Parathyroid adenoma (tissue), 2 donors: ENCODE results near the gene UBE2D1.

Source experiments
- H2AFZ ChIP-seq: fragments of 300-600 bp; sonication (generic); one replicate; pipeline ENCODE4 v1.7.0; 2017; ENCODE audit warnings: antibody characterized with exemption, mild to moderate bottlenecking
- H3K27ac ChIP-seq: fragments of 300-600 bp; sonication (generic); one replicate; pipeline ENCODE4 v1.7.0; 2017
- H3K27me3 ChIP-seq: fragments of 300-600 bp; sonication (generic); one replicate; pipeline ENCODE4 v1.7.0; 2017; ENCODE audit warnings: low read length; ENCODE audit not compliant: control insufficient read depth, insufficient read depth
- H3K36me3 ChIP-seq: fragments of 300-600 bp; sonication (generic); one replicate; pipeline ENCODE4 v1.7.0; 2017; ENCODE audit warnings: low read length; ENCODE audit not compliant: control insufficient read depth, insufficient read depth
- H3K4me1 ChIP-seq: fragments of 300-600 bp; sonication (generic); one replicate; pipeline ENCODE4 v1.7.0; 2017; ENCODE audit warnings: control low read depth
- H3K4me2 ChIP-seq: fragments of 300-600 bp; sonication (generic); one replicate; pipeline ENCODE4 v1.7.0; 2017; ENCODE audit warnings: low read length
- H3K4me3 ChIP-seq: fragments of 300-600 bp; sonication (generic); one replicate; pipeline ENCODE4 v1.7.0; 2017; ENCODE audit warnings: low read depth, low read length
- H3K79me2 ChIP-seq: fragments of 300-600 bp; sonication (generic); one replicate; pipeline ENCODE4 v1.7.0; 2017; ENCODE audit warnings: control low read depth
- H3K9ac ChIP-seq: fragments of 300-600 bp; sonication (generic); one replicate; pipeline ENCODE4 v1.7.0; 2017; ENCODE audit warnings: mild to moderate bottlenecking
- H3K9me3 ChIP-seq: fragments of 300-600 bp; sonication (generic); one replicate; pipeline ENCODE4 v1.7.0; 2017; ENCODE audit warnings: low read length; ENCODE audit not compliant: control insufficient read depth
- TF ChIP-seq, protein P1 (sequence below): fragments of 300-600 bp; sonication (generic); IDR thresholded peaks from one replicate; pipeline ENCODE4 v1.7.0; 2017; ENCODE audit warnings: antibody characterized with exemption, mild to moderate bottlenecking
- donor health status: primary hyperparathyroidism.

The UBE2D1 gene

DNA sequence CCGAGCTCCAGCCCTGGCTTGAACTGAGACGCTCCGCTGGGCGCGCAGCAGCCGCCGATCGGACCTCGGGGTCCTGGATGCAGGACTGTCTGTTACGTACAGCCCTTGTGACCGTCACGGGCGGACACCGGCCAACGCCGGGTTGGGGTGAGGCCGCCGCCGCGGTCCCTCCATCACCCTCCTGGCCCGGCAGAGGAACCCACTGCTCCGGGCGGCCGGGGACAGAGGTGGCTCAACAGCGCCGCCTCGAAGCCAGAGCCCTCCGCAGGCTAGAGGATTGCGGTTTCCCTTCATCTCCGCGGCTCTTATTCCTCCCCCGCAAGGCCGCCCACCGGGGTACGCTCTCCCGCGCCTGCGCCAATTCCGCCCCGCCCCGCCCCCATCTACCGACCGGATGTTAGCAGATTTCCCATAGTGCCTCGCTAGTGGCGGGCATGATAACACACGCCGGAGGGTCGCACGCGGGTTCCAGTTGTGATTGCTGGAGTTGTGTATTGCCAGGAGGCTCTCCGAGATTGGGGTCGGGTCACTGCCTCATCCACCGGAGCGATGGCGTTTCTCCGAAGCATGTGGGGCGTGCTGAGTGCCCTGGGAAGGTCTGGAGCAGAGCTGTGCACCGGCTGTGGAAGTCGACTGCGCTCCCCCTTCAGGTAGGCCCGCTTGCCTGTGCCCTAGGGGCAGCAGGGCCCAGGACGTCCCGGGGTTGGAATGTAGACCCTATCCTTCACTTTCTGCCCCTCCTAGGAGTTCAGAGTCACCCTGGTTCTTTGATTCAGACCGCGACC lies 50.4 kb downstream of the UBE2D1 start, which contains the start of gene TFAM:
TSS of gene TFAM (plus strand) at position 412 of the 785 bp plus-strand sequence. CDS start at position 550, 138 bp downstream.
- H3K27ac ChIP-seq: peak within 1 kb of the TSS; percentile 83
- no peaks in the 10 kb centered on the region for H3K36me3 ChIP-seq
- H3K9ac ChIP-seq: peak within 1 kb of the TSS; percentile 86
- H2AFZ ChIP-seq: peak within 1 kb of the TSS; percentile 97
- H3K4me3 ChIP-seq: peak within 1 kb of the TSS; percentile 91
- peaks cover 13% of the 10 kb centered on the region for H3K79me2 ChIP-seq
- peak within 1 kb of the TSS; percentile 82 for H3K4me2 ChIP-seq
- H3K27me3 ChIP-seq: no peaks in the 10 kb centered on the region
- no peaks in the 10 kb centered on the region for H3K9me3 ChIP-seq
- peaks cover 12% of the 10 kb centered on the region for H3K4me1 ChIP-seq
- TF ChIP-seq, protein P1, sequence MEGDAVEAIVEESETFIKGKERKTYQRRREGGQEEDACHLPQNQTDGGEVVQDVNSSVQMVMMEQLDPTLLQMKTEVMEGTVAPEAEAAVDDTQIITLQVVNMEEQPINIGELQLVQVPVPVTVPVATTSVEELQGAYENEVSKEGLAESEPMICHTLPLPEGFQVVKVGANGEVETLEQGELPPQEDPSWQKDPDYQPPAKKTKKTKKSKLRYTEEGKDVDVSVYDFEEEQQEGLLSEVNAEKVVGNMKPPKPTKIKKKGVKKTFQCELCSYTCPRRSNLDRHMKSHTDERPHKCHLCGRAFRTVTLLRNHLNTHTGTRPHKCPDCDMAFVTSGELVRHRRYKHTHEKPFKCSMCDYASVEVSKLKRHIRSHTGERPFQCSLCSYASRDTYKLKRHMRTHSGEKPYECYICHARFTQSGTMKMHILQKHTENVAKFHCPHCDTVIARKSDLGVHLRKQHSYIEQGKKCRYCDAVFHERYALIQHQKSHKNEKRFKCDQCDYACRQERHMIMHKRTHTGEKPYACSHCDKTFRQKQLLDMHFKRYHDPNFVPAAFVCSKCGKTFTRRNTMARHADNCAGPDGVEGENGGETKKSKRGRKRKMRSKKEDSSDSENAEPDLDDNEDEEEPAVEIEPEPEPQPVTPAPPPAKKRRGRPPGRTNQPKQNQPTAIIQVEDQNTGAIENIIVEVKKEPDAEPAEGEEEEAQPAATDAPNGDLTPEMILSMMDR: peak; percentile 78

DNA sequence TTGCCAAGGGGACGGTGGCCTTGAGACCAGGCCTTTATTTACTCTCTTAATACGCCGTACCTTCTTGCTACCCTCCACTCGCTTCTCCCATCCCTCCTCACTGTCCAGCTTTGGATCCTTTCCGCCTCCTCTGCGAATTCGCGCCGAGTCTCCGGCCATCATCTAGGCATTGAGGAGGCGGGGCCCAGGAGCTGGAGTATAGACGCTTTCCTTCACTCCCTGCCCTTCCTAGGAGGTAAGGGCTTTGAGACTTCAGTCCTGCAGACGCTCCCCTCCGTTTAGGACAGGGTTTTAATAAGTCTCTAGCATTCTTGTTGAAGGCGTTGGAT lies 50.9 kb downstream of the UBE2D1 start:
- Histone ChIP-seq H3K27me3 (no peaks in the 10 kb centered on the region), H3K36me3 (no peaks in the 10 kb centered on the region), H3K4me3 (peak overlapping the region; percentile 91), H3K9me3 (no peaks in the 10 kb centered on the region), H2AFZ (peak overlapping the region; percentile 97), H3K4me1 (peaks cover 12% of the 10 kb centered on the region), H3K9ac (peak overlapping the region; percentile 86), H3K4me2 (peak overlapping the region; percentile 82), H3K27ac (peak overlapping the region; percentile 83), H3K79me2 (peaks cover 13% of the 10 kb centered on the region)
- TF ChIP-seq, protein P1: no peak

DNA sequence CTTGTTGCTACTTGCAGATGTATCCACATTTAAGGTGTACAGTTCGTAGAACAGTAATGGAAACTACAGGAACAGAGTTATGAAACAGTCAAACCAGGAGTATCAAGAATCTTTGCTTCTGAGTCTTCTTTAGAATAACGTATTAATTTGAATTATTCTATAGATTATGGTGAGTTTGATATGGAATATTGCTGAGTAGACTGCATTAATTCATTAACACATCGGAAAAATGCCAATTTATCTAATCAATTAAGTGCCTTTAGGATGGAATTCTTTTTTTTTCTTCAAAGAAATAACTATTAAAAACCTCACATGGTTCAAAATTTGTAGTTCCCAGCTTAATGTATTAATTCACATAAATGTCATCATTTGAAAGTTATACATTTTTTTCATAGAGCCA lies 54.2 kb downstream of the UBE2D1 start:
- H3K36me3 ChIP-seq: no peaks in the 10 kb centered on the region
- TF ChIP-seq, protein P1: no peak

DNA sequence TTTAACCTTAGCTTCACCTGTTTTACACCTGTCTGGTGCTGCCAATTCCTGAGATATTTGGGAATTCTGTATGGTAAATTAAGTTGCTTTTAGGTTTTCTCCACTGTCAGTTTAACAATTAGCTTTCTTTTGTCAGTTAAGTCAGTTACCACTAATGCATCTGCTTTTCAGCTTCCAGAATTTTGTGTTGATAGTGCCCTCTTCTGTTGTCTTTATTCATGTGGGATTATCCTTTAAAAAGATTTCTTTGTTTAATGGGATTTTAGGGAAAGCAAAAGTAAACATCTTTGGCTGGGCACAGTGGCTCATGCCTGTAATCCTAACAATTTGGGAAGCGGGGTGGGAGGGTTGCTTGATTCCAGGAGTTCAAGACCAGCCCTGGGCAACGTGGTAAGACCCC lies 58.5 kb downstream of the UBE2D1 start:
- H3K4me2 ChIP-seq: no peak overlapping the region
- H3K27me3 ChIP-seq: no peaks in the 10 kb centered on the region
- no peaks in the 10 kb centered on the region for H3K36me3 ChIP-seq
- no peaks in the 10 kb centered on the region for H3K4me1 ChIP-seq
- H3K79me2 ChIP-seq: no peaks in the 10 kb centered on the region
- no peak overlapping the region for H2AFZ ChIP-seq
- H3K9ac ChIP-seq: no peak overlapping the region
- TF ChIP-seq, protein P1: no peak
- H3K9me3 ChIP-seq: no peaks in the 10 kb centered on the region
- H3K4me3 ChIP-seq: no peak overlapping the region
- H3K27ac ChIP-seq: no peak overlapping the region

More for the DNA sequence above, 54.2 kb downstream of the UBE2D1 start:
- H3K4me1 ChIP-seq: peaks cover 12% of the 10 kb centered on the region
- no peak overlapping the region for H3K9ac ChIP-seq
- no peak overlapping the region for H3K27ac ChIP-seq
- no peak overlapping the region for H2AFZ ChIP-seq
- no peaks in the 10 kb centered on the region for H3K9me3 ChIP-seq
- no peak overlapping the region for H3K4me3 ChIP-seq
- no peak overlapping the region for H3K4me2 ChIP-seq
- H3K79me2 ChIP-seq: peaks cover 13% of the 10 kb centered on the region
- no peaks in the 10 kb centered on the region for H3K27me3 ChIP-seq

DNA sequence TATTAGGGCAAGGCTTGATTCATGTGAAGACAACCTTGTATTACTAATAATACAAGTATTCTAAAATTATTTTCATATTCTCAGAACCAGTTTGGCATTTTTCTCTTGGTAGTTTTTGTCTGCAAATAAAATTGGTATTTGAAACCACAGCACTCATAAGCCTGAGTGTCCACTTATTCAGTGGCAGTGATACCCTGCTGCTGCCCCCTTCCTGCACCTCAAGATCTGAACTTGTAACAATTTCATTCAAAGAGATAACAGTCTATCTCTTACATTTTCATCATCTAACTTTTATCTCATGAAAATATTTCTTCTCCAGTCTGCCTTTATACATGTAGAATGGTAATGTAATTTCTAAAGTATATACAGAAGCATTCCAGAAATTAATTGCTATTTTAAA lies 59.7 kb downstream of the UBE2D1 start:
- Histone ChIP-seq H3K36me3 (no peaks in the 10 kb centered on the region), H3K4me3 (no peak overlapping the region)

More for the DNA sequence above, 59.7 kb downstream of the UBE2D1 start:
- Histone ChIP-seq H3K9ac (no peak overlapping the region), H2AFZ (no peak overlapping the region), H3K4me2 (no peak overlapping the region), H3K27ac (no peak overlapping the region), H3K4me1 (no peaks in the 10 kb centered on the region), H3K27me3 (no peaks in the 10 kb centered on the region), H3K79me2 (no peaks in the 10 kb centered on the region), H3K9me3 (no peaks in the 10 kb centered on the region)
- TF ChIP-seq, protein P1: no peak
